Cardiac muscle cell (in vitro differentiated cells and primary cell): ENCODE measurements around the gene PCBD2. TPM values are rescaled to one million over a fixed set of nuclear protein-coding genes. Genes with fewer than 3 reads are reported as not detected.

ENCODE experiments used
- DNase-seq, 2 donors: peaks; one replicate each; pipeline versions ENCODE4 v3.0.0 to v3.0.0-alpha.2; 2010 to 2017; ENCODE audit warnings: low read depth in 1 of 2, low spot score in 1 of 2
- H3K27ac ChIP-seq: fragments of 200-600 bp; sonication (generic); 2 replicates; pipeline ENCODE4 v1.5.1; 2016
- H3K27me3 ChIP-seq: fragments of 200-600 bp; sonication (generic); 2 replicates; pipeline ENCODE4 v1.6.0; 2016; ENCODE audit warnings: control low read depth
- H3K36me3 ChIP-seq: fragments of 200-600 bp; sonication (generic); 2 replicates; pipeline ENCODE4 v1.5.1; 2016; ENCODE audit warnings: control low read depth
- H3K4me1 ChIP-seq: fragments of 200-600 bp; sonication (generic); 2 replicates; pipeline ENCODE4 v1.8.1; 2017; ENCODE audit warnings: low read depth, mild to moderate bottlenecking, mixed run types
- H3K4me3 ChIP-seq: fragments of 200-600 bp; sonication (generic); 2 replicates; pipeline ENCODE4 v1.5.1; 2016; ENCODE audit warnings: mild to moderate bottlenecking
- H3K9me3 ChIP-seq: fragments of 200-600 bp; sonication (generic); 2 replicates; pipeline ENCODE4 v1.5.1; 2017; ENCODE audit warnings: low read depth, mild to moderate bottlenecking, control low read depth
- CTCF ChIP-seq: IDR thresholded peaks from 2 replicates; pipeline ENCODE4 v1.5.1; 2012; ENCODE audit warnings: low read depth, mild to moderate bottlenecking, low read length
- polyA plus RNA-seq: library from polyadenylated mRNA; unstranded; fragments of >200 nt; fragmentation: Nextera tagmentation; extraction: Ambion mirVana; gene quantifications from 2 replicates; pipeline ENCODE4 v1.2.1, GENCODE V29; 2016
- total RNA-seq: library from RNA; depleted of rRNA; stranded (reverse); fragments of >200 nt; gene quantifications from 2 replicates; pipeline ENCODE4 v1.2.3, GENCODE V29; 2016

Gene PCBD2
- total and polyA plus RNA-seq, 2 experiments from 2014 or later: 9.8 to 15.3 TPM

DNA sequence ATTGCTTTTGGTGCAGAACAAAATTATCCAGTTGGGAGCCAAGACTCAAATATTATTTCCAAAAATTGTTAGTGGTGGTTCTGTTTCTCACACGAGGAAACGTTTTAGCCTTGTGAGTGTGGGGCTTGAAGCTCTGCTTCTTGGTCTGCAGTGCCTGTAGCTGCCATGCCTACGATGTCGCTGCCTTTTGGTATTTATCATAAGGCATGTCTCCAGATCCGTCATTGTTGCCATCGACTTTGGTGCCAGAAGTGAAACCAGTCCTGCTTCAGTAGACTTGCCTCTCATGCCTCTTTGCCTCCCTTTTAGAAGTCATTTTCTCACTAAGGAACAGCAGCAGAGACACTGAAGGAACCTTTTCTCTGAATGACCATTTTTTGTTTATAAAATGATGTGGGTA, 33.1 kb downstream of the PCBD2 start:
- Histone ChIP-seq H3K36me3 (no peaks in the 10 kb centered on the region), H3K27ac (no peak overlapping the region), H3K4me1 (no peaks in the 10 kb centered on the region), H3K27me3 (no peaks in the 10 kb centered on the region), H3K4me3 (no peak overlapping the region), H3K9me3 (no peaks in the 10 kb centered on the region)
- DNase-seq: no peak
- TF ChIP-seq CTCF: no peak

GRCh38 chr5:134939500-134939899, 34.6 kb downstream of the PCBD2 start:
- no peaks in the 10 kb centered on the region for H3K36me3 ChIP-seq
- no peaks in the 10 kb centered on the region for H3K9me3 ChIP-seq
- no peak for TF ChIP-seq CTCF
- no peak overlapping the region for H3K27ac ChIP-seq
- H3K4me3 ChIP-seq: no peak overlapping the region
- no peaks in the 10 kb centered on the region for H3K4me1 ChIP-seq
- no peak for DNase-seq
- H3K27me3 ChIP-seq: no peaks in the 10 kb centered on the region

DNA sequence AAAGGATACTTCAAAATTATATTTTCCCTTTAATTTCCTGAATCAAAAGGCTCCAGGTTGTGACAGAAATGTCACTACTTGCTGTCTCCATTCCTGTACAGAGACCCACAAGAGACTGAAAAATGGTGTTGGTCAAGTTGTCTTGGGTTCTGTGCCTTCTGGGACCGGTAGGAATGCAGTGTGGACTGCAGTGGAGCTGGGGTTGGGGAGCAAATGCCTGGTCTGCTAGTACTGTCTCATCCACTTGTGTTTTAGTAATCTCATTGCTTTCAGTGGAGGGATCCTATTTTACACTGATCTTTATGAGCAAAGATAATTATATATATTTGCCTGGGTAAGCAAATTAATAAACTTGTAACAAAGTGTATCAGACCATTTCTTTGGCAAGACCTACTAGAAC, 38.6 kb downstream of the PCBD2 start:
- TF ChIP-seq CTCF: no peak
- H3K4me1 ChIP-seq: no peaks in the 10 kb centered on the region
- no peaks in the 10 kb centered on the region for H3K36me3 ChIP-seq
- no peak overlapping the region for H3K4me3 ChIP-seq
- no peaks in the 10 kb centered on the region for H3K27me3 ChIP-seq
- H3K27ac ChIP-seq: no peak overlapping the region
- H3K9me3 ChIP-seq: no peaks in the 10 kb centered on the region
- DNase-seq: no peak

DNA sequence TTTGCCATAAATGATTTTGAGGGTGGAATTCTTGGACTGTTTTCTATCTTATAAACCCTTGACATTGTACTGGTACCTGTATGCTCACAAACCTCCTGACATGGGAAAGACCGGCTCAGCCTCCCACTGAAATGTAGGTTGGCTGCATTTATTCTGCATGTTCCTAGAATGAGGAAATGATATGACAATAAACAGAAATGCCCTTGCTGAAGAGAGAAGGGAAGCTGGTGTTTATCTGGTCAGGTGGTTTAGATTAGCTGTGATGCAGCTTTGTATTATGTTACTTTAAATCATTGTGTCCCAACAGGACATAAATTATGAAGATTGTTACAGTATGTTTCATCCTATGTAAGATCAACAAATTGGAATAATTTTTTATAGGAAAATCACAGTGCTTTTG, 39.7 kb downstream of the PCBD2 start:
- Histone ChIP-seq H3K27me3 (no peaks in the 10 kb centered on the region), H3K4me3 (no peak overlapping the region), H3K9me3 (no peaks in the 10 kb centered on the region), H3K4me1 (no peaks in the 10 kb centered on the region), H3K27ac (no peak overlapping the region), H3K36me3 (no peaks in the 10 kb centered on the region)
- no peak for TF ChIP-seq CTCF
- DNase-seq: no peak

GRCh38 chr5:134945041-134945440, 40.1 kb downstream of the PCBD2 start:
- no peak for DNase-seq
- Histone ChIP-seq H3K4me1 (no peaks in the 10 kb centered on the region), H3K27ac (no peak overlapping the region), H3K4me3 (no peak overlapping the region), H3K27me3 (no peaks in the 10 kb centered on the region), H3K36me3 (no peaks in the 10 kb centered on the region), H3K9me3 (no peaks in the 10 kb centered on the region)
- no peak for TF ChIP-seq CTCF

- Histone ChIP-seq H3K27me3 (no peaks in the 10 kb centered on the region), H3K9me3 (no peaks in the 10 kb centered on the region), H3K27ac (no peak overlapping the region), H3K4me1 (no peaks in the 10 kb centered on the region), H3K4me3 (no peak overlapping the region), H3K36me3 (no peaks in the 10 kb centered on the region)
- TF ChIP-seq CTCF: no peak
- peak in 1 of 2 donors; percentile 64 for DNase-seq
These were observed 44.0 kb downstream of the PCBD2 start for GRCh38 chr5:134948911-134949310.
